Muscle layer of duodenum (tissue), 2 donors: ENCODE data around the gene GRID2.

ENCODE experiments used
- H3K27ac ChIP-seq: one replicate; pipeline ENCODE4 v1.7.0; 2013; ENCODE audit warnings: mild to moderate bottlenecking, low read length
- H3K27me3 ChIP-seq: one replicate; pipeline ENCODE4 v1.7.0; 2013; ENCODE audit warnings: low read depth, mild to moderate bottlenecking, control low read depth, low read length
- H3K36me3 ChIP-seq, 2 donors: one replicate each; pipeline ENCODE4 v1.7.0; 2013; ENCODE audit warnings: low read length in 2 of 2, control low read depth in 1 of 2, mild to moderate bottlenecking in 1 of 2; ENCODE audit not compliant: insufficient read depth in 2 of 2, control insufficient read depth in 1 of 2
- H3K4me1 ChIP-seq, 2 donors: one replicate each; pipeline ENCODE4 v1.7.0; 2013; ENCODE audit warnings: low read length in 2 of 2, mild to moderate bottlenecking in 2 of 2, control low read depth in 1 of 2, moderate library complexity in 1 of 2; ENCODE audit not compliant: insufficient read depth in 2 of 2, control insufficient read depth in 1 of 2
- H3K4me3 ChIP-seq, 2 donors: one replicate each; pipeline ENCODE4 v1.7.0; 2013; ENCODE audit warnings: low read length in 2 of 2, low read depth in 1 of 2, mild to moderate bottlenecking in 1 of 2
- H3K9me3 ChIP-seq, 2 donors: one replicate each; pipeline ENCODE4 v1.7.0; 2013; ENCODE audit warnings: low read length in 2 of 2, control low read depth in 1 of 2, mild to moderate bottlenecking in 1 of 2; ENCODE audit not compliant: control insufficient read depth in 1 of 2
- donor health status: healthy.

The GRID2 gene

GRCh38 chr4:92735025-92735665 is 431.4 kb downstream of the GRID2 start:
- Histone ChIP-seq H3K9me3 (no peaks in the 10 kb centered on the region), H3K4me3 (no peak overlapping the region), H3K36me3 (no peaks in the 10 kb centered on the region)

GRCh38 chr4:92760433-92760832 is 456.7 kb downstream of the GRID2 start:
- Histone ChIP-seq H3K9me3 (no peaks in the 10 kb centered on the region), H3K27me3 (no peaks in the 10 kb centered on the region), H3K4me3 (no peak overlapping the region), H3K27ac (no peak overlapping the region), H3K36me3 (no peaks in the 10 kb centered on the region), H3K4me1 (no peaks in the 10 kb centered on the region)

More at GRCh38 chr4:92735025-92735665, 431.4 kb downstream of the GRID2 start:
- H3K27ac ChIP-seq = no peak overlapping the region
- no peaks in the 10 kb centered on the region for H3K27me3 ChIP-seq
- H3K4me1 ChIP-seq = no peaks in the 10 kb centered on the region

- no peak overlapping the region for H3K27ac ChIP-seq
- H3K27me3 ChIP-seq = no peaks in the 10 kb centered on the region
- no peaks in the 10 kb centered on the region for H3K9me3 ChIP-seq
- H3K36me3 ChIP-seq = no peaks in the 10 kb centered on the region
- H3K4me1 ChIP-seq = no peaks in the 10 kb centered on the region
- H3K4me3 ChIP-seq = no peak overlapping the region
These were observed 472.3 kb downstream of the GRID2 start for GRCh38 chr4:92776080-92776479.

- Histone ChIP-seq H3K36me3 (no peaks in the 10 kb centered on the region), H3K27ac (no peak overlapping the region), H3K9me3 (no peaks in the 10 kb centered on the region), H3K4me1 (no peaks in the 10 kb centered on the region), H3K27me3 (no peaks in the 10 kb centered on the region), H3K4me3 (no peak overlapping the region)
These were observed 486.0 kb downstream of the GRID2 start for GRCh38 chr4:92789741-92790140.

GRCh38 chr4:92791871-92792440 is 488.2 kb downstream of the GRID2 start:
- Histone ChIP-seq H3K4me1 (no peaks in the 10 kb centered on the region), H3K27ac (no peak overlapping the region), H3K36me3 (no peaks in the 10 kb centered on the region), H3K9me3 (no peaks in the 10 kb centered on the region), H3K27me3 (no peaks in the 10 kb centered on the region), H3K4me3 (no peak overlapping the region)

GRCh38 chr4:92809381-92809780 is 505.6 kb downstream of the GRID2 start:
- H3K9me3 ChIP-seq = no peaks in the 10 kb centered on the region
- no peaks in the 10 kb centered on the region for H3K27me3 ChIP-seq
- H3K4me1 ChIP-seq = no peaks in the 10 kb centered on the region
- no peak overlapping the region for H3K4me3 ChIP-seq
- H3K36me3 ChIP-seq = no peaks in the 10 kb centered on the region
- no peak overlapping the region for H3K27ac ChIP-seq

GRCh38 chr4:92812652-92813051 is 508.9 kb downstream of the GRID2 start:
- no peaks in the 10 kb centered on the region for H3K36me3 ChIP-seq
- no peak overlapping the region for H3K27ac ChIP-seq
- H3K4me3 ChIP-seq = no peak overlapping the region
- H3K9me3 ChIP-seq = no peaks in the 10 kb centered on the region
- H3K27me3 ChIP-seq = no peaks in the 10 kb centered on the region
- no peaks in the 10 kb centered on the region for H3K4me1 ChIP-seq

GRCh38 chr4:92814677-92815076 is 510.9 kb downstream of the GRID2 start:
- no peaks in the 10 kb centered on the region for H3K27me3 ChIP-seq
- no peaks in the 10 kb centered on the region for H3K9me3 ChIP-seq
- H3K27ac ChIP-seq = no peak overlapping the region
- H3K4me3 ChIP-seq = no peak overlapping the region
- no peaks in the 10 kb centered on the region for H3K36me3 ChIP-seq
- no peaks in the 10 kb centered on the region for H3K4me1 ChIP-seq

- Histone ChIP-seq H3K27ac (no peak overlapping the region), H3K9me3 (no peaks in the 10 kb centered on the region), H3K4me1 (no peaks in the 10 kb centered on the region), H3K4me3 (no peak overlapping the region), H3K36me3 (no peaks in the 10 kb centered on the region), H3K27me3 (no peaks in the 10 kb centered on the region)
These were observed 521.5 kb downstream of the GRID2 start for GRCh38 chr4:92825256-92825655.

- H3K4me1 ChIP-seq = no peaks in the 10 kb centered on the region
- H3K4me3 ChIP-seq = no peak overlapping the region
- H3K36me3 ChIP-seq = no peaks in the 10 kb centered on the region
- H3K27me3 ChIP-seq = no peaks in the 10 kb centered on the region
- H3K27ac ChIP-seq = no peak overlapping the region
- H3K9me3 ChIP-seq = no peaks in the 10 kb centered on the region
These were observed 522.0 kb downstream of the GRID2 start for GRCh38 chr4:92825791-92826190.

- H3K27ac ChIP-seq = no peak overlapping the region
- no peak overlapping the region for H3K4me3 ChIP-seq
- H3K27me3 ChIP-seq = no peaks in the 10 kb centered on the region
- no peaks in the 10 kb centered on the region for H3K9me3 ChIP-seq
- H3K36me3 ChIP-seq = no peaks in the 10 kb centered on the region
- H3K4me1 ChIP-seq = no peaks in the 10 kb centered on the region
These were observed 527.0 kb downstream of the GRID2 start for GRCh38 chr4:92830771-92831170.

GRCh38 chr4:92840880-92841279 is 537.1 kb downstream of the GRID2 start:
- Histone ChIP-seq H3K36me3 (no peaks in the 10 kb centered on the region), H3K27me3 (no peaks in the 10 kb centered on the region), H3K9me3 (no peaks in the 10 kb centered on the region), H3K4me1 (no peaks in the 10 kb centered on the region), H3K4me3 (no peak overlapping the region), H3K27ac (no peak overlapping the region)
